ENCODE data around the gene CDH12. TPM values are rescaled to one million over a fixed set of nuclear protein-coding genes. Genes with fewer than 3 reads are reported as not detected.

The CDH12 gene
- total and polyA plus RNA-seq, 9 donors = 0.71 to 4.3 (median 1.1) TPM

GRCh38 chr5:21807953-21808352, 1045.2 kb downstream of the CDH12 start:
- Histone ChIP-seq H3K9me3 (replicated peaks; ENCODE audit: control insufficient read depth, low read depth, low read length) (no peaks in the 10 kb centered on the region), H3K36me3 (ENCODE audit: control insufficient read depth, insufficient read depth, low read length) (no peaks in the 10 kb centered on the region), H3K27me3 (ENCODE audit: control insufficient read depth, insufficient read depth, low read length) (no peaks in the 10 kb centered on the region), H3K4me3 (ENCODE audit: low read length) (no peak overlapping the region), H3K4me1 (ENCODE audit: control insufficient read depth, insufficient read depth, low read length) (no peaks in the 10 kb centered on the region), H3K27ac (ENCODE audit: low read length) (no peak overlapping the region)
- 100% methylated on average over 1 of the region's 5 CpGs for WGBS (ENCODE audit: insufficient coverage)
- DNase-seq = no peak

DNA sequence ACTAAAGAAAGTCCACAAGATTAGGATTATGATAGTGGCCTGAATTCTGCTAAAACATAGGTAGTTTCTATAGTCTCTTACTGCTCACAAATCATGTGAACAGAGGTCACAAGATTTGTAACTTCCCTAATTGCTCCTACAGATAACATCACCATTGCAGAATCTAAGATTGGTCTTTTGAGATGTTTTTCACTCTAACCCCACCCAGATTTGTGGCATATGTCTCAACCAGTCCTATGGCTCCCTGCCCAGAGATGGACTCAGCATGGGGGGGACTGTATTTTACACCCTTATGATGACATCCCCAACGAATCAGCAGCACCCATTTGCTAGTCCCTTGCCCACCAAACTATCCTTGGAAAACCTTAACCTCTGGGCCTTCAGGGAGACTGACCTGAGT, 1046.2 kb downstream of the CDH12 start:
- no peak overlapping the region for H3K4me3 ChIP-seq (ENCODE audit: low read length)
- no peaks in the 10 kb centered on the region for H3K4me1 ChIP-seq (ENCODE audit: control insufficient read depth, insufficient read depth, low read length)
- DNase-seq = no peak
- no peaks in the 10 kb centered on the region for H3K36me3 ChIP-seq (ENCODE audit: control insufficient read depth, insufficient read depth, low read length)
- no CpG with 5 or more reads among the region's 1 CpG for WGBS (ENCODE audit: insufficient coverage)
- H3K27me3 ChIP-seq (ENCODE audit: control insufficient read depth, insufficient read depth, low read length) = no peaks in the 10 kb centered on the region
- no peak overlapping the region for H3K27ac ChIP-seq (ENCODE audit: low read length)
- no peaks in the 10 kb centered on the region for H3K9me3 ChIP-seq (replicated peaks; ENCODE audit: control insufficient read depth, low read depth, low read length)

DNA sequence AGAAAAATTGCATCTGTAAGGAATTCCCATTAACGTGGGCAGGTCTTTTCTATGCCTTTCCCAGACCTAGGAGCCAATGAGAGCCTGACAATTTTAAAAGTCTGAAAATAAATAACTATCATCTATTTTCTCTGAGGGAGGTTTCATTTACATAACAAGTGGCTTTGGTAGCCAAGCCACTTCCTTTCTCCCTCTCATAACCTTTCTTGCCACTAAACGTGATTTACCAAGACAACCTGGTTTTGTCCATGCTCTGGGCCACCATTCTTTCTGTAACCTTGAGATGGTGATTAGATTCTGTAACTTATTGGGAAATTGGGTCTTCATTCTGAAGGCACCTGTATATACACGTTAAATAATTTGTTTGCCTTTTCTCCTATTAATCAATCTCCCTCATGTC, 1046.9 kb downstream of the CDH12 start:
- Histone ChIP-seq H3K4me3 (ENCODE audit: low read length) (no peak overlapping the region), H3K4me1 (ENCODE audit: control insufficient read depth, insufficient read depth, low read length) (no peaks in the 10 kb centered on the region), H3K9me3 (replicated peaks; ENCODE audit: control insufficient read depth, low read depth, low read length) (no peaks in the 10 kb centered on the region), H3K36me3 (ENCODE audit: control insufficient read depth, insufficient read depth, low read length) (no peaks in the 10 kb centered on the region), H3K27ac (ENCODE audit: low read length) (no peak overlapping the region), H3K27me3 (ENCODE audit: control insufficient read depth, insufficient read depth, low read length) (no peaks in the 10 kb centered on the region)
- DNase-seq = no peak
- WGBS (ENCODE audit: insufficient coverage) = no CpG with 5 or more reads among the region's 3 CpGs

- peak; percentile 70 for DNase-seq
- H3K27ac ChIP-seq (ENCODE audit: low read length) = no peak overlapping the region
- no peak overlapping the region for H3K4me3 ChIP-seq (ENCODE audit: low read length)
- no CpG with 5 or more reads among the region's 4 CpGs for WGBS (ENCODE audit: insufficient coverage)
- H3K4me1 ChIP-seq (ENCODE audit: control insufficient read depth, insufficient read depth, low read length) = no peaks in the 10 kb centered on the region
- no peaks in the 10 kb centered on the region for H3K27me3 ChIP-seq (ENCODE audit: control insufficient read depth, insufficient read depth, low read length)
- no peaks in the 10 kb centered on the region for H3K9me3 ChIP-seq (replicated peaks; ENCODE audit: control insufficient read depth, low read depth, low read length)
- H3K36me3 ChIP-seq (ENCODE audit: control insufficient read depth, insufficient read depth, low read length) = no peaks in the 10 kb centered on the region
Measured at GRCh38 chr5:21802869-21803490, 1050.2 kb downstream of the CDH12 start.

DNA sequence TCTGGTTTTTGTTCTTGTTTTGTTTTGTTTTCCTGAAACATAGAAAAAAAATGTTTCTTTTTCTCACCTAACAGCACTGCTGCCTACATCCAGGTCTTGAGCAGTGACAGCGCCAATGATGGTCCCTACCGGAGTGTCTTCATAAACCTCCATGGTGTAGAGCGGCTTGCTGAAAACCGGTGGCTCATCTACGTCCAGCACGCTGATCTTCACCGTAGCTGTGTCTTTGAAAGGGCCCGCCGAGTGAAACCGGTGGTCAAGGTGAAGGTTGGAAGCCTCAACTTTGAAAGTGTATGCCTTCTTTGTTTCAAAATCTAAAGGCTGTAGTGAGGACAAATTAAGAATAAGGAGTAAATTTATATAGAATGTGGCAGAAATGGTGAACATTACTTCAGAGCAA, 1051.0 kb downstream of the CDH12 start:
- Histone ChIP-seq H3K4me1 (ENCODE audit: control insufficient read depth, insufficient read depth, low read length) (no peaks in the 10 kb centered on the region), H3K27me3 (ENCODE audit: control insufficient read depth, insufficient read depth, low read length) (no peaks in the 10 kb centered on the region), H3K27ac (ENCODE audit: low read length) (no peak overlapping the region), H3K9me3 (replicated peaks; ENCODE audit: control insufficient read depth, low read depth, low read length) (no peaks in the 10 kb centered on the region), H3K36me3 (ENCODE audit: control insufficient read depth, insufficient read depth, low read length) (no peaks in the 10 kb centered on the region), H3K4me3 (ENCODE audit: low read length) (no peak overlapping the region)
- WGBS (ENCODE audit: insufficient coverage) = 95% methylated on average over 8 of the region's 10 CpGs
- no peak for DNase-seq

- DNase-seq = no peak
- H3K4me3 ChIP-seq (ENCODE audit: low read length) = no peak overlapping the region
- no peak overlapping the region for H3K27ac ChIP-seq (ENCODE audit: low read length)
- H3K27me3 ChIP-seq (ENCODE audit: control insufficient read depth, insufficient read depth, low read length) = no peaks in the 10 kb centered on the region
- no peaks in the 10 kb centered on the region for H3K36me3 ChIP-seq (ENCODE audit: control insufficient read depth, insufficient read depth, low read length)
- WGBS (ENCODE audit: insufficient coverage) = no CpG with 5 or more reads among the region's 2 CpGs
- H3K4me1 ChIP-seq (ENCODE audit: control insufficient read depth, insufficient read depth, low read length) = no peaks in the 10 kb centered on the region
- no peaks in the 10 kb centered on the region for H3K9me3 ChIP-seq (replicated peaks; ENCODE audit: control insufficient read depth, low read depth, low read length)
Measured at GRCh38 chr5:21792748-21793147, 1060.4 kb downstream of the CDH12 start.

DNA sequence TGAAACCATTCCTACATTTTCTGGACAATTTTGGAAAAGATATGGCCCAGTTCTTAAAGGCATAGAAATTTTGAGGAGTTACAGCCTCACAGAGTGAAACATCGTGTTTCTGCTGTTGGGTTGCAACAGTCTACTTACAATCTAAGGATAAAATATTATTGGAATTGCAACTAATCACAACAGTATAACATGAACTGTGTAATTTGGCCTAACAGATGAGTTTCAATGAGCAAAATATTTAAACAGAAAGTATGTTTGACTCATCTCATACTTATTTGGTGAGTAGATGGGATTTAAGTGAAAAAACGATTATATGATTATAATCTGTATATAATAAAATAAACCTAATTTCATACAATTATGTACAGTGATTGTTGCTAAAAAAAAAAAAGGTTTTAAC, 1061.8 kb downstream of the CDH12 start:
- no peak overlapping the region for H3K4me3 ChIP-seq (ENCODE audit: low read length)
- no peak for DNase-seq
- H3K27me3 ChIP-seq (ENCODE audit: control insufficient read depth, insufficient read depth, low read length) = no peaks in the 10 kb centered on the region
- no peak overlapping the region for H3K27ac ChIP-seq (ENCODE audit: low read length)
- WGBS (ENCODE audit: insufficient coverage) = no CpG with 5 or more reads among the region's 2 CpGs
- no peaks in the 10 kb centered on the region for H3K4me1 ChIP-seq (ENCODE audit: control insufficient read depth, insufficient read depth, low read length)
- no peaks in the 10 kb centered on the region for H3K9me3 ChIP-seq (replicated peaks; ENCODE audit: control insufficient read depth, low read depth, low read length)
- H3K36me3 ChIP-seq (ENCODE audit: control insufficient read depth, insufficient read depth, low read length) = no peaks in the 10 kb centered on the region

DNA sequence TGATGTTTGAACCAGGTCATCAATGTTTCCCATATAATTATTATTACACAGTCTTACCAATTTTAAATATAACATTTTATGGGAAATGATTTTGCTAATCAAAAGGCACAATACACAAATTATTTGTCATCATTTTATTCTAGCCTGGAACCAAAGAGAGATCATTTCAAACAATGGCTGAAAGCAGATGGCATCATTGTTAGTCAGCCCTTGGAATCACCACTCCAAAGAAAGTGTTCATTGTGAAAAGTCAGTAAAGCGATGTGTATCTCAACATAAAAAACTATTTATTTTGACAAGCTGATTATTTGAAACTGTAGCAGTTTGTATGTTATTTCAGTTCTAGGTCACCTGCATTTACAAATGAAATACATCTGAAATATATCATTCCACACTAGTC, 1068.7 kb downstream of the CDH12 start:
- Histone ChIP-seq H3K9me3 (replicated peaks; ENCODE audit: control insufficient read depth, low read depth, low read length) (no peaks in the 10 kb centered on the region), H3K4me3 (ENCODE audit: low read length) (no peak overlapping the region), H3K27me3 (ENCODE audit: control insufficient read depth, insufficient read depth, low read length) (no peaks in the 10 kb centered on the region), H3K36me3 (ENCODE audit: control insufficient read depth, insufficient read depth, low read length) (no peaks in the 10 kb centered on the region), H3K27ac (ENCODE audit: low read length) (no peak overlapping the region), H3K4me1 (ENCODE audit: control insufficient read depth, insufficient read depth, low read length) (no peaks in the 10 kb centered on the region)
- DNase-seq = no peak
- no CpG with 5 or more reads among the region's 1 CpG for WGBS (ENCODE audit: insufficient coverage)

- H3K9me3 ChIP-seq (replicated peaks; ENCODE audit: control insufficient read depth, low read depth, low read length) = no peaks in the 10 kb centered on the region
- no peak for DNase-seq
- no peak overlapping the region for H3K27ac ChIP-seq (ENCODE audit: low read length)
- no peaks in the 10 kb centered on the region for H3K4me1 ChIP-seq (ENCODE audit: control insufficient read depth, insufficient read depth, low read length)
- H3K4me3 ChIP-seq (ENCODE audit: low read length) = no peak overlapping the region
- WGBS (ENCODE audit: insufficient coverage) = no CpG with 5 or more reads among the region's 6 CpGs
- no peaks in the 10 kb centered on the region for H3K27me3 ChIP-seq (ENCODE audit: control insufficient read depth, insufficient read depth, low read length)
- H3K36me3 ChIP-seq (ENCODE audit: control insufficient read depth, insufficient read depth, low read length) = no peaks in the 10 kb centered on the region
Measured at GRCh38 chr5:21783074-21783679, 1070.0 kb downstream of the CDH12 start.

- WGBS (ENCODE audit: insufficient coverage) = no CpG with 5 or more reads among the region's 3 CpGs
Measured at GRCh38 chr5:21776466-21776865, 1076.7 kb downstream of the CDH12 start.

GRCh38 chr5:21774801-21775200, 1078.3 kb downstream of the CDH12 start:
- H3K4me1 ChIP-seq (ENCODE audit: control insufficient read depth, insufficient read depth, low read length) = no peaks in the 10 kb centered on the region
- H3K36me3 ChIP-seq (ENCODE audit: control insufficient read depth, insufficient read depth, low read length) = no peaks in the 10 kb centered on the region
- no CpG with 5 or more reads among the region's 1 CpG for WGBS (ENCODE audit: insufficient coverage)
- no peak overlapping the region for H3K27ac ChIP-seq (ENCODE audit: low read length)
- no peak overlapping the region for H3K4me3 ChIP-seq (ENCODE audit: low read length)
- DNase-seq = peak; percentile 9
- no peaks in the 10 kb centered on the region for H3K9me3 ChIP-seq (replicated peaks; ENCODE audit: control insufficient read depth, low read depth, low read length)
- H3K27me3 ChIP-seq (ENCODE audit: control insufficient read depth, insufficient read depth, low read length) = no peaks in the 10 kb centered on the region

More at GRCh38 chr5:21776466-21776865, 1076.7 kb downstream of the CDH12 start:
- no peaks in the 10 kb centered on the region for H3K9me3 ChIP-seq (replicated peaks; ENCODE audit: control insufficient read depth, low read depth, low read length)
- H3K27me3 ChIP-seq (ENCODE audit: control insufficient read depth, insufficient read depth, low read length) = no peaks in the 10 kb centered on the region
- DNase-seq = no peak
- no peaks in the 10 kb centered on the region for H3K36me3 ChIP-seq (ENCODE audit: control insufficient read depth, insufficient read depth, low read length)
- H3K4me3 ChIP-seq (ENCODE audit: low read length) = no peak overlapping the region
- no peak overlapping the region for H3K27ac ChIP-seq (ENCODE audit: low read length)
- no peaks in the 10 kb centered on the region for H3K4me1 ChIP-seq (ENCODE audit: control insufficient read depth, insufficient read depth, low read length)
